NB4 (cell line): Measurements from ENCODE around the gene C22orf15.

Experiments used
- DNase-seq: peaks from one replicate; pipeline ENCODE4 v3.0.0; 2010; ENCODE audit warnings: low read depth
- H3K4me3 ChIP-seq: one replicate; pipeline ENCODE4 v1.5.1; 2011; ENCODE audit warnings: mild to moderate bottlenecking, low read depth, low read length, moderate library complexity
- MYC ChIP-seq: IDR thresholded peaks from 2 replicates; pipeline ENCODE4 v1.6.1; 2011; ENCODE audit warnings: low read depth, low read length
- POLR2A ChIP-seq: IDR thresholded peaks from 2 replicates; pipeline ENCODE4 v1.6.1; 2011; ENCODE audit warnings: mild to moderate bottlenecking; ENCODE audit not compliant: insufficient read length; ENCODE audit errors: extremely low read depth
- TF ChIP-seq, protein P1 (sequence below): IDR thresholded peaks from one replicate; pipeline ENCODE4 v1.5.1; 2012; ENCODE audit warnings: low read depth, low read length
- TF ChIP-seq, protein P2 (sequence below): IDR thresholded peaks from 2 replicates; pipeline ENCODE4 v1.6.1; 2011; ENCODE audit warnings: low read depth, low read length

The C22orf15 gene

DNA sequence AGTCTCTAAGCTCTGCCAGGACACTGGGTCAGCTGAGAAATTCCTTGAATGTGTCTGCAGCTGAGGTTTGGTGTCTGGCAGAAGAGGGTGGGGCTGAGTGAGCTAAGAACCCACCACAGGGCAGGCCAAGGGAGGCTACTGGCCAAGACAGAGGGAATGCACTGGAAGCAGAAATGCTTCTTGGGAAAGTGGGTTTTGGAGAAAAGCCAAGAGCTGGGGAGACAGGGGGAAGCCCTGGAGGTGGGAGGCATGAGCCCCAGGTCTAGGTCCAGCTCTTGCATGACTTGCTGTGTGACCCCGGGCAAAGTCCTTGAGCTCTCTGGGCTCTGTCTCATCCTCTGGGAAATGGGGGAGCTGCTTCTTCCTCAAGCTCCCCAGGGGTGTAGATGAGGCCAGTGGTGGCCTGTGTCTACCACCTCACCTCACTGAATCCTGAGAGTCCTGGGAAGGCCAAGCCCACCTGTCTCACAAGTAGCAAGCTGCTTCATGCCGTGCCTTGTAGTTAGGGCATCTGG is 12.2 kb downstream of the C22orf15 start:
- TF ChIP-seq, protein P1, sequence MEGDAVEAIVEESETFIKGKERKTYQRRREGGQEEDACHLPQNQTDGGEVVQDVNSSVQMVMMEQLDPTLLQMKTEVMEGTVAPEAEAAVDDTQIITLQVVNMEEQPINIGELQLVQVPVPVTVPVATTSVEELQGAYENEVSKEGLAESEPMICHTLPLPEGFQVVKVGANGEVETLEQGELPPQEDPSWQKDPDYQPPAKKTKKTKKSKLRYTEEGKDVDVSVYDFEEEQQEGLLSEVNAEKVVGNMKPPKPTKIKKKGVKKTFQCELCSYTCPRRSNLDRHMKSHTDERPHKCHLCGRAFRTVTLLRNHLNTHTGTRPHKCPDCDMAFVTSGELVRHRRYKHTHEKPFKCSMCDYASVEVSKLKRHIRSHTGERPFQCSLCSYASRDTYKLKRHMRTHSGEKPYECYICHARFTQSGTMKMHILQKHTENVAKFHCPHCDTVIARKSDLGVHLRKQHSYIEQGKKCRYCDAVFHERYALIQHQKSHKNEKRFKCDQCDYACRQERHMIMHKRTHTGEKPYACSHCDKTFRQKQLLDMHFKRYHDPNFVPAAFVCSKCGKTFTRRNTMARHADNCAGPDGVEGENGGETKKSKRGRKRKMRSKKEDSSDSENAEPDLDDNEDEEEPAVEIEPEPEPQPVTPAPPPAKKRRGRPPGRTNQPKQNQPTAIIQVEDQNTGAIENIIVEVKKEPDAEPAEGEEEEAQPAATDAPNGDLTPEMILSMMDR: no peak
- no peak for TF ChIP-seq POLR2A
- TF ChIP-seq MYC: no peak
- TF ChIP-seq, protein P2, sequence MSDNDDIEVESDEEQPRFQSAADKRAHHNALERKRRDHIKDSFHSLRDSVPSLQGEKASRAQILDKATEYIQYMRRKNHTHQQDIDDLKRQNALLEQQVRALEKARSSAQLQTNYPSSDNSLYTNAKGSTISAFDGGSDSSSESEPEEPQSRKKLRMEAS: no peak
- no peak for DNase-seq
- no peak overlapping the region for H3K4me3 ChIP-seq

DNA sequence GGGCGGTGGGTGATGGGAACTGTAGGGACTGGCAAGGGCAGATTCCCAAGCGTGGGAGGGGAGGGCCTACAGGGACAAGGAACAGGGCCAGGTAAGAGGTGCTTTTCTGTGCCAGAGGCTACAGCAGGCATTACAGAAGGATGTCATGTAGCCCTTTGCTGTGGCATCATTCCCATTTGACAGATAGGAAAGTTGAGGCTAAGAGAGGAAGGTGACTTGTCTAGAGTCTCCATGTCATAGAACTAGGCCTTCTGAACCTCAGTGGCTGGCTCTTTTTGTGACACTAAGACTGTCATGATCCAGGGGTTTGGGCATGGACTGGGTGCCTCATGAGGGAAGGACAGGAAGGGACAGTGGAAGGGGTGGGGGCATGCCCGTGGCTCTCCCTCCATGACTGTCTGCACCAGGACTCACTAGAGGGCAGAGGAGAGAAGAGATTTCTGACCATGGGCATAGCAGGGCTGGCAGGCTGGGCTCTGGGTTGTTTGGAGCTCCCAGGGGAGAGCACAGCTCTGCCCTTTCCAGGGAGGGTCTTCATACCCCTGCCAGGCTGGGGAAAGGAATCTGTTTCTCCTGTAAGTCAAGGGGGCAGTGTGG is 13.1 kb downstream of the C22orf15 start:
- no peak overlapping the region for H3K4me3 ChIP-seq
- no peak for TF ChIP-seq POLR2A
- TF ChIP-seq, protein P1: no peak
- no peak for TF ChIP-seq MYC
- TF ChIP-seq, protein P2: no peak
- no peak for DNase-seq

DNA sequence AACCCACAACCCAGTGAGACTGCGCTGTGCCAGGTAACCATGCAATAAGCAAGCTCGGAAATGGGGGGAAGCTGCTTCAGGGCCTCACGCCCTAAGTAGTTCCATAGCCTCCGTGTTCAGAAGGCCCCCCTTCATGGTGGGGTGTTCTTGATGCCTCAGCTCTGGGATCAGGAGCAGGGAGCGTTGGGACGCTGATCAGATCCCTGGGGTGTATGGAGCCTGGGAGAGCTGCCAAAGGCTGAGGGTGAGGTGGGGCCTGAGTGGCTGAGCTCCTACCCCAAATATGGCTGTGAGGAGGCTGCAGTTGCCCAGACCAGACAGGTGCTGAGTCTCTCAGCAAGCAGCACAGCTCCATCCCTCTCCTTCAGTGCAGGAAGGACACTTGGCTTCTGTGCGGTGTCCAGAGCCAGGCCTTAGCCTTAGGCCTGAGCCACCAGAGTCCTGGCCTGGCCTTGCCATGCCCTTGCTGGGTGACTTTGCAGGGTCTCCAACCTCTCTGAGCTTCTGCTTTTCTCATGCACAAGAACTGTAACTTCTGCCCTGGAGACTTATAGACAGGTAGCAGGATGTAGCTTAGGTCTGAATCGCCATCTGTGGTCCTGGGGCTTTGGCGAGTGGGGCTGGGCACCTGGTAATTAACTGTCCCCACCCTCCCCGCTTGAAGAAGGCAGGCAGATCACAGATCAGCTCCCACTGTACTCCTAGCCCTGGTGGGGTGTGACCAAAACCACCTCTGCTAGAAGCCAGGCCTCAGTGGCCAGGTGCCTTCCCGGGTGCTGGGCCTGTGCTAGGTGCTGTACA is 15.2 kb downstream of the C22orf15 start:
- no peak overlapping the region for H3K4me3 ChIP-seq
- TF ChIP-seq MYC: no peak
- TF ChIP-seq, protein P2: no peak
- TF ChIP-seq, protein P1: no peak
- no peak for TF ChIP-seq POLR2A
- DNase-seq: no peak

DNA sequence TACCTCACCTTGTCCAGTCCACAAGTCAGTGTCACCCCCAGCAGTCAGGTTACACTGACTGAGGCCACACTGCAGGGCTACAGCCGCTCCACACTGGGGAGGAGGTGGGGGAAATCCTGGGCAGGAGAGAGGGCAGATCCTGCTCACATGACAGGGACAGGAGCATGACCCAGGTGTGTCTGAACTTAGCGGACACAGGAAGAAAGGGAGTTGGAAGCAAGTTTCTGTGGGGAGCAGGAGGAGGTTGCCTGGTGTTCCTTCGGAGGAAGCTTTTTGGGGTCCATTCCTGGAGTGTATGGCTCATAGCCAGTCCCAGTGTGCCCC is 15.7 kb downstream of the C22orf15 start:
- DNase-seq: no peak
- TF ChIP-seq, protein P2: no peak
- TF ChIP-seq, protein P1: no peak
- TF ChIP-seq MYC (no peak), POLR2A (no peak)

DNA sequence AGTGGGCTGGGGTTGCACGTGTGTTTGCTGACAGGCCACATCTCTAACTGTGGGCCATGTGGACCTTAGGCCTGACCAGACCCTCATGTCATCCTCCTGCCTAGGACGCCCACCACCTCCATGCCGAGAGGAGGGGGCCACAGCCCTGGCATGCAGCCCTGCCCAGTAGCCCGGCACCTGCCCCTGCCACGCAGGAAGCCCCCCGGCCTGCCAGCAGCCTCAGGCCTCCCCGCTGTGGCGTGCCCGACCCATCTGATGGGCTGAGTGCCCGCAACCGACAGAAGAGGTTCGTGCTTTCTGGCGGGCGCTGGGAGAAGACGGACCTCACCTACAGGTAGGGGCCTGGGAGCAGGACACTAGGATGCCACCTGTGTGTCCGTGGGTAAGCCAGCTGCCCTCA is 16.3 kb downstream of the C22orf15 start:
- TF ChIP-seq MYC: no peak
- TF ChIP-seq, protein P1: no peak
- TF ChIP-seq POLR2A: no peak
- TF ChIP-seq, protein P2: no peak
- H3K4me3 ChIP-seq: no peak overlapping the region
- no peak for DNase-seq

More for the DNA sequence above, 15.7 kb downstream of the C22orf15 start:
- H3K4me3 ChIP-seq: no peak overlapping the region
